GM13976 (cell line): ENCODE data around the gene RPS6KA4.
"Not testable (repeated sequence)": the region's sequence is repeated elsewhere in the genome, so short reads cannot be mapped to it uniquely, and the experiment has no call there.

Experiments used
- DNase-seq: peaks from one replicate; pipeline ENCODE4 v3.0.0; 2012; ENCODE audit warnings: low spot score
- in situ Hi-C: fragments of 300-500 bp; cut with MboI; formaldehyde crosslinking; loops from one replicate; pipeline ENCODE4 v1.12.0; 2022; ENCODE audit warnings: low sequenced_read_pairs, mixed read lengths, inconsistent platforms; ENCODE audit not compliant: unreplicated experiment
- TF ChIP-seq, protein P1 (sequence below): IDR thresholded peaks from 2 replicates; pipeline ENCODE4 v1.5.1; 2012; ENCODE audit warnings: borderline replicate concordance, mild to moderate bottlenecking; ENCODE audit not compliant: insufficient read depth; ENCODE audit errors: extremely low read depth, missing control alignments, control extremely low read depth

The RPS6KA4 gene

DNA sequence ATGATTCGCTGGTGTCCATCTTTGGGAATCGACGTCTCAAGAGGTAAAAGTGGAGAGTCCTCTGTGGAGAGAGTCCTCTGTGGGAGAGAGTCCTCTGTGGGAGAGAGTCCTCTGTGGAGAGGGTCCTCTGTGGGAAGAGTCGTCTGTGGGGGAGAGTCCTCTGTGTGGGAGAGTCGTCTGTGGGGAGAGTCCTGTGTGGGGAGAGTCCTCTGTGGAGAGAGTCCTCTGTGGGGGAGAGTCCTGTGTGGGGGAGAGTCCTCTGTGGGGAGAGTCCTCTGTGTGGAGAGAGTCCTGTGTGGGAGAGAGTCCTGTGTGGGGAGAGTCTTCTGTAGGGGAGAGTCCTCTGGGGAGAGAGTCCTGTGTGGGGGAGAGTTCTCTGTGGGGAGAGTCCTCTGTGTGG lies 37.9 kb upstream of the RPS6KA4 start:
- TF ChIP-seq, protein P1, sequence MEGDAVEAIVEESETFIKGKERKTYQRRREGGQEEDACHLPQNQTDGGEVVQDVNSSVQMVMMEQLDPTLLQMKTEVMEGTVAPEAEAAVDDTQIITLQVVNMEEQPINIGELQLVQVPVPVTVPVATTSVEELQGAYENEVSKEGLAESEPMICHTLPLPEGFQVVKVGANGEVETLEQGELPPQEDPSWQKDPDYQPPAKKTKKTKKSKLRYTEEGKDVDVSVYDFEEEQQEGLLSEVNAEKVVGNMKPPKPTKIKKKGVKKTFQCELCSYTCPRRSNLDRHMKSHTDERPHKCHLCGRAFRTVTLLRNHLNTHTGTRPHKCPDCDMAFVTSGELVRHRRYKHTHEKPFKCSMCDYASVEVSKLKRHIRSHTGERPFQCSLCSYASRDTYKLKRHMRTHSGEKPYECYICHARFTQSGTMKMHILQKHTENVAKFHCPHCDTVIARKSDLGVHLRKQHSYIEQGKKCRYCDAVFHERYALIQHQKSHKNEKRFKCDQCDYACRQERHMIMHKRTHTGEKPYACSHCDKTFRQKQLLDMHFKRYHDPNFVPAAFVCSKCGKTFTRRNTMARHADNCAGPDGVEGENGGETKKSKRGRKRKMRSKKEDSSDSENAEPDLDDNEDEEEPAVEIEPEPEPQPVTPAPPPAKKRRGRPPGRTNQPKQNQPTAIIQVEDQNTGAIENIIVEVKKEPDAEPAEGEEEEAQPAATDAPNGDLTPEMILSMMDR: no peak
- in situ Hi-C loops: no loop called here
- no peak for DNase-seq

- TF ChIP-seq, protein P1: no peak
- in situ Hi-C loops: no loop called here
Measured at GRCh38 chr11:64321533-64321932, 37.4 kb upstream of the RPS6KA4 start.

DNA sequence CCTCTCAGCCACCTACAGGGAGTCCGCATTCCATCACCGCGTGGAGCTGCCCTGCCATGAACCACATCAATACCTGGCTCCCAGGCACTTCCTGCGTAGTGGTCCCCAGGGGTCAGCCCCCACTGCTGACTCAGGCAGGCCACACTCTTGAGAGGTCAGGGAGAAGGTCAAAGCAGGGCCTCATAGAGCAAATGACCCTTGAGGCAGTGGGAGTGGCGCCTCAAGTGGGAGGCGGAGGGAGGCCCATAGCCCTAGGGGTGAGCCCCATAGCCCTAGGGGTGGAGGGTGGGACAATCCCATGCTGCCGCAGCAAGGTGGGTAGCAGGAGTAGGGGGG lies 36.1 kb upstream of the RPS6KA4 start:
- no peak for DNase-seq
- TF ChIP-seq, protein P1: no peak
- in situ Hi-C loops: no loop called here

More at GRCh38 chr11:64321533-64321932, 37.4 kb upstream of the RPS6KA4 start:
- DNase-seq: no peak

GRCh38 chr11:64323373-64323772 lies 35.6 kb upstream of the RPS6KA4 start:
- DNase-seq: no peak
- in situ Hi-C loops: no loop called here
- TF ChIP-seq, protein P1: no peak

DNA sequence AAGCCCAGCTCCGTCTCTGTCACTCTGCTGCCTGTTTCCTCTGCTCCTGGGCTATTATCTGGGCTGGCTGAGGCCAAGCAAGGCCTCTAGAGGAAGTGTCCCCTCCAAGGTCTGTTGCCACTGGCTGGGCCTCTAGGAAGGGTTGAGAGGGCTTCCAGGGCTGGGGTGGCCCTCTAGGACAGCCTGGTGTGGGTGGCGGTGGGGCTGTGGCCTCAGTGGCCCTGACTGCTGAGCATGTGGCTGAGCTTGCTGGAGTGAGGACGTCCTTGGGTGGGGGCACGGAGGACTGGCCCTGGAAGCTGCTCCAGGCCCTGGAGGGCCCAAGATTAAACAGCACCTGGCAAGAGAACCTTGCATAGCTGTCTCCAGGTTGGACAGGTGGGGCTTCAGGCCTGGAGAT lies 35.0 kb upstream of the RPS6KA4 start:
- in situ Hi-C loops, DNase-seq: not testable (repeated sequence)

DNA sequence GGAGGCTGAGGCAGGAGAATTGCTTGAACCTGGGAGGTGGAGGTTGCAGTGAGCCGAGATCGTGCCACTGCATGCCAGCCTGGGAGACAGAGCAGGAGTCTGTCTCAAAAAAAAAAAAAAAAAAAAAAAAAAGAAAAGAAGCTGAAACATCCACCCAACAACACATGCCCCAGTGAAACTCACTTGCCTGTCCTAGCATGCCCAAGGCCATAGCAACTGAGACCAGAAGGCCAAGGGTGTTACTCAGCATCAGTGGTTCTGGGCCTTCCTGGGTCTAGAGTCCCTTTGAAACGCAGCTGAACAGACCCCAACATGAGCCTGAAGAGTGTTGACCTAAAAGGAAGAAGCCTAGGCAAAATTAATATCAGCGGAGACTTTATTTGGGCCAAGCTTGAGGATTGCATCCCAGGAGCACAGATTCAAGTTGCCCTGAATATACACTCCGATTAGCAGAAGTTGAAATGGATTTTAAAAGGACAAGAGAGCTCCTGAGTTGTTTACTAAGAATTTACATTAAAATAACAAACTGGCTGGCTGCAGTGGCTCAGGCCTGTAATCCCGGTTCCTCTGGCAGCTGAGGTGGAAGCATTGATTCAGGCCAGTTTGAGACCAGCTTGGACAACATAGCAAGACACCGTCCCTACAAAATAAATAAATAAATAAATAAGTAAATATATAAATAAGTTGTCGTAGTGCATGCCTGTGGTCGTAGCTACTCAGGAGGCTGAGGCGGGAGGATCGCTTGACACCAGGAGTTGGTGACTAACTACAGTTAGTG lies 34.1 kb upstream of the RPS6KA4 start:
- in situ Hi-C loops: no loop called here
- TF ChIP-seq, protein P1: no peak
- no peak for DNase-seq

DNA sequence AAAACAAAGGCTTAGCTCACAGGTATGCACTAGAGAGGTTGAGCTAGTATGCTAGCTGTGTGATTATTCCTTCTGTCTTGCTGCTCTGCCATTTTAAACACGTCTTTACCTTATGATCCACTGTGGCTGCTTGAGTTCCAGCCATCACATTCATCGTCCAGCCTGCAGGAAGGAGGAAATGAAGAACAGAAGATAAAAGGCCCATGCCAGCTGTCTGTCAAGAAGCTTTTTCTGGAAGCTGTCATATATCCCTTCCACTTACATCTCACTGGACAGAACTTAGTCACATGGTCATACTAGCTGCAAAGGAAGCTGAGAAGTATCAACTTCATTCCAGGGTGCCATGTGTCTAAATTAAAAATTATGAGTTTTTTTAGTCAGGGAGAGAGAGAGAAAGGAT lies 31.6 kb upstream of the RPS6KA4 start:
- in situ Hi-C loops: no loop called here
- TF ChIP-seq, protein P1: no peak
- no peak for DNase-seq
